ENCODE results near the gene SMG7. TPM values are rescaled to one million over a fixed set of nuclear protein-coding genes. Genes with fewer than 3 reads are reported as not detected.
A peak's percentile ranks its signal among the peaks of the same experiment; 100 is the strongest.
"Not testable (repeated sequence)": the region's sequence is repeated elsewhere in the genome, so short reads cannot be mapped to it uniquely, and the experiment has no call there.

Gene SMG7, protein sequence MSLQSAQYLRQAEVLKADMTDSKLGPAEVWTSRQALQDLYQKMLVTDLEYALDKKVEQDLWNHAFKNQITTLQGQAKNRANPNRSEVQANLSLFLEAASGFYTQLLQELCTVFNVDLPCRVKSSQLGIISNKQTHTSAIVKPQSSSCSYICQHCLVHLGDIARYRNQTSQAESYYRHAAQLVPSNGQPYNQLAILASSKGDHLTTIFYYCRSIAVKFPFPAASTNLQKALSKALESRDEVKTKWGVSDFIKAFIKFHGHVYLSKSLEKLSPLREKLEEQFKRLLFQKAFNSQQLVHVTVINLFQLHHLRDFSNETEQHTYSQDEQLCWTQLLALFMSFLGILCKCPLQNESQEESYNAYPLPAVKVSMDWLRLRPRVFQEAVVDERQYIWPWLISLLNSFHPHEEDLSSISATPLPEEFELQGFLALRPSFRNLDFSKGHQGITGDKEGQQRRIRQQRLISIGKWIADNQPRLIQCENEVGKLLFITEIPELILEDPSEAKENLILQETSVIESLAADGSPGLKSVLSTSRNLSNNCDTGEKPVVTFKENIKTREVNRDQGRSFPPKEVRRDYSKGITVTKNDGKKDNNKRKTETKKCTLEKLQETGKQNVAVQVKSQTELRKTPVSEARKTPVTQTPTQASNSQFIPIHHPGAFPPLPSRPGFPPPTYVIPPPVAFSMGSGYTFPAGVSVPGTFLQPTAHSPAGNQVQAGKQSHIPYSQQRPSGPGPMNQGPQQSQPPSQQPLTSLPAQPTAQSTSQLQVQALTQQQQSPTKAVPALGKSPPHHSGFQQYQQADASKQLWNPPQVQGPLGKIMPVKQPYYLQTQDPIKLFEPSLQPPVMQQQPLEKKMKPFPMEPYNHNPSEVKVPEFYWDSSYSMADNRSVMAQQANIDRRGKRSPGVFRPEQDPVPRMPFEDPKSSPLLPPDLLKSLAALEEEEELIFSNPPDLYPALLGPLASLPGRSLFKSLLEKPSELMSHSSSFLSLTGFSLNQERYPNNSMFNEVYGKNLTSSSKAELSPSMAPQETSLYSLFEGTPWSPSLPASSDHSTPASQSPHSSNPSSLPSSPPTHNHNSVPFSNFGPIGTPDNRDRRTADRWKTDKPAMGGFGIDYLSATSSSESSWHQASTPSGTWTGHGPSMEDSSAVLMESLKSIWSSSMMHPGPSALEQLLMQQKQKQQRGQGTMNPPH
- total RNA-seq, result 75.2 TPM

DNA sequence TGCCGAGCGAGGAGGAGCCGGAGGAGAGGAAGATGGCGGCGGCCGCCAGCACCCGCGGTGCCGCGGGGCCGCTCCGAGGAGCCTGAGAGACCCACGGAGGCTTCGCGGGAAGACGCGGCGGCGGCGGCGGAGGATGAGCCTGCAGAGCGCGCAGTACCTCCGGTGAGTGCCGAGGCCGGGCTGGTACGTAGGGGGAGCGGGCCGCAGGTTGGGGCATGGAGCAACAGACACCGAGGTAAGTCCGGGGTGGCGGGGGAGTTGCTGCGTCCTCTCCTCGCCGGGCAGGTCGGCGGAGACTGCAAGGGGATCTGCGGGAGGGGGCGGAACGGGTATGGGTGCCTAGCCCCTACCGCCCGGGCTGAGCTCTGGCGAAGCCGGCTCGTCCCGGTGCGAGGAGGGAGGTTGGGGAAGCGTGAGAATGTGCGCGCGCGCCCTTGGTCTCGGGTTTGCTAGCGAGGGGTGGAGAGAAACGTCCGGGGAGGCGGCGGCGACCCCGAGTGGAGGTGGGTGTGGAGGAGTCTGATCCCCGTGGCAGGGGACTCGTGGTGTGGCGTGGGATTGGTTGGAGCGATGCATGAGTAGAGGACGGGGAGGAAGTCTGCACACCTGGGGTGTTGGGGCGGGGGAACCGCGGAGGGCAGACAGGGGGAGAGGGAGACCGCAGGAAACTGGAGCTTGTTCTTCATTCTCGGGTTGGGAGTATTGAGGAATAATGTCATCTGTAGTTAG, at the start of gene SMG7:
TSS of gene SMG7 (plus strand) at position 12 of the 729 bp plus-strand sequence. CDS start at position 134, 122 bp downstream.
- ATAC-seq (no peak), DNase-seq (ENCODE audit: low spot score) (peak; percentile 81)
- intact Hi-C loops (cut with DNase I), result no loop called here

DNA sequence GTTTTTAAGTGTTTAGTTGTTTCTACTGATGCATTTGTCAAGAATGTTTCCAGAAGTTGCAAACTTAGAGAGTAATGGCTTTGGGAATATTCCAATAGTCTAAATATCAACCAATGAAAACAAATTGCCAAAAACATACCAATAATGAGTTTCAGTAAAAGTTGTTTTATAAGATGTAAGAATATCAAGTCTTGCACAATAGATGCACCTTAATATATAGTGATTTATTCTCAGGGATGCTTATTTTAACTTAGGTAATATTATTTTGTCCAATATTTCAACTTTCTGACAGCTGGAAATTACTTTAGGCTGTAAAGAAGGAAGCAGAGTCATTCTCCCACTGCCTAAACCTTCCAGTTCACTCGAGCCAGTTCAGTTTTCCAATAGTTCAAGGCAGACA, 48.8 kb upstream of the SMG7 start:
- no peak for ATAC-seq
- no peak for DNase-seq (ENCODE audit: low spot score)
- intact Hi-C loops (cut with DNase I), result no loop called here

DNA sequence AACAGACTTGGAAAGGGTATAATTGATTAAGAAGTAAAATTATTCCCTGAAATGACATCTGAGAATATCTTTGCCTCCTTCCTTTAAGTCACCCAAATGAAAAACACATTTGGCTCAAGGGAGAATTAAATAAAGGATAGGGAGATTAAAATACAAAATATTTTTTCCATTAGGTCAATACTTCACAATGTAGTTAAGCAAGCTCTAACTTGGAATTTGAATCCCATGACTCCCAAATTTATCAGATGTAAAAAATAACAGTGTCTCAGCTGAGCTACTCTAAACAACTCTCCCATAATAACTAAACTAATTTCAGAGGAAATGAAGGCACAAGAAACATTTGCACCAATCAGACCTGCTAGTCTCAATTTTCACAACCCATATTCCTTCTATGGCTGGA, 47.6 kb upstream of the SMG7 start:
- no peak for ATAC-seq
- intact Hi-C loops (cut with DNase I), result no loop called here
- DNase-seq (ENCODE audit: low spot score), result no peak

DNA sequence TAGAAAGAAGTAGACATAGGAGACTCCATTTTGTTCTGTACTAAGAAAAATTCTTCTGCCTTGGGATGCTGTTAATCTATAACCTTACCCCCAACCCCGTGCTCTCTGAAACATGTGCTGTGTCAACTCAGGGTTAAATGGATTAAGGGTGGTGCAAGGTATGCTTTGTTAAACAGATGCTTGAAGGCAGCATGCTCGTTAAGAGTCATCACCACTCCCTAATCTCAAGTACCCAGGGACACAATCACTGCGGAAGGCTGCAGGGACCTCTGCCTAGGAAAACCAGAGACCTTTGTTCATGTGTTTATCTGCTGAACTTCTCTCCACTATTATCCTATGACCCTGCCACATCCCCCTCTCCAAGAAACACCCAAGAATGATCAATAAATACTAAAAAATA, 44.7 kb upstream of the SMG7 start:
- intact Hi-C loops (cut with DNase I); ATAC-seq; DNase-seq (ENCODE audit: low spot score): not testable (repeated sequence)

DNA sequence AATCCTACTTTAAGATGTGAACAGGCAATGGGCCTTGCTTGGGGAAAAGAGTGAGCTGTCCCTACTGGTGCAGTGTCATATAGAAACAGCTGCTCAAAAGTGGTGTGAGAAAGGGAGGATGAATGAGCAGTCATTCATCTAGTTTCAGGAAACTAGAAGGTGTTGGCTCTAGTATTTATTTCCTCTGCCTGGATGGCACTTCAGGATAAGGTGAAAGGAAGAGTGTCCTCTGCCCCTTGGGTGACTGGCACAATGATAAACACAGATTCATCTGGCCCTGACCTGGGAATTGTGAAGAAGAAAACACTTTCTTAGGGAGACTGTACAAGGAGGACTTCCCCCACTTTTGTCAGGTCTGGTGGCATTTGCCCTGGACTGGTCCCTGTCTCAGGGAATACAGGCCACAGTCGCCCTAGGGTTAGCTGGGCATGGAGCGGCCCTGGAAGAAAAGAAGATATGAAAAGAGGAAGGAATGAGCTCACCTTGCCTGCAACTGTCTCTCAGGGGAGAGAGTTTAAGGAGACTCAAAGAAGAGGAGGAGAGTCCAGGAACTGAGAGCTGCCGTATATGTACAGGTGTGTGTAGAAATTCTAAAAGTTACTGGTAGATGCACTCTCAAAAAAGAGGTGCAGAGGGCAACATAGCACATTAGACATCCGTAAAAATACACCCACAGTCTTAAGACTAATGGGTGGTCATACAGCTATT, 40.3 kb upstream of the SMG7 start:
- ATAC-seq (no peak), DNase-seq (ENCODE audit: low spot score) (no peak)
- intact Hi-C loops (cut with DNase I), result no loop called here

DNA sequence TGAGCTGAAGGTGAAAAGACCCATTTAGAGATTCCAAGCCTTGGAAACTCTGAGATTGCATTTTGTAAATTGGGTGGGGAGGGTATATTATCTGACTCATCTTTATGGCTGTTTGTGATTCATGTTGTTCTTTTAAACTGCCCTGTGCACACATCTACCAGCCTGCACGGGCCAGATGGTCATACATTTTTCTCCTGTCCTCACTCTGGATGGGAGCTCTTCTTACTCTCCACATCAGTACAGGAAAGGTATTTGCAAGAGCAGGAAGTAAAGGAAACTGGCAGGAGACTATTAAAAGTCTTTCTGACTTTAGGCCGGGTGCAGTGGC, 39.8 kb upstream of the SMG7 start:
- intact Hi-C loops (cut with DNase I), result no loop called here
- DNase-seq (ENCODE audit: low spot score), result no peak
- ATAC-seq, result no peak

DNA sequence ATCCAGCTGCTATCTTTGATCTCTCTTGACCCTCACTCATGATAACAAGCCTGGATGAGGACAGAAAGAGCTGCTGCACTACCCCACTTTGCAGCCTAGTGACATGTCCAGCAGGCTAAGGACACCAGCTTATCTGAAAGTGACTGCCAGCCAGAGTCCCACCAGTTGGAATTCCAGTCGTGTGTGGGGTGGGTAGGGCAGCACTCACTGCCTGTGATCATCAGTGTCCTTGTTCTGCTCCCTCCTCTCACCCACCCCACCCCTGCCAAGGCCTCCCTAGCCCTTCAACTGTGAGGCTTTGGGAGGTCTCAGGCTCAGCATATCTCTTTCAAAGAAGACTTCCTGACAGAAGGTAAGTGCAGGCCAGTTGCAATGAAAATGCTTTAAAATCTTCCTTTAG, 38.6 kb upstream of the SMG7 start:
- ATAC-seq (no peak), DNase-seq (ENCODE audit: low spot score) (no peak)
- intact Hi-C loops (cut with DNase I), result no loop called here

DNA sequence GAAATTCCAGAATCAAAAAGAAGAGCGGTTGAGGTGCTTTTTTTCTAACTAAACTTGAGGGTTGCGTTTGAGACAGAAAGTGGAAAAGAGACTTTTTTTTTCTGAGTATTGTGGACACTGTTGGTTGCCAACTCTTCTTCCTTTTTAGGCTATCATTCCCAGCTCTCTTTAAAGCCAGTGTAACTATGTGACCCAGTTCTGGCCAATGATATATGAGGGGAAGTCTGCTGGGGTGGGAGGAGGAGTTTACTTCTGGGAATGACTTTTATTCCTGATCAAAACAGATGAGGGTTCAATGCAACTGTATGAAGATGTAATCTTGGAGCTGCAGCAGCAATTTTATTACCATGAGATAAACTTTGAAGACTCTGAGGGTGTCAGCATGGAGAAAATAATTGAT, 36.8 kb upstream of the SMG7 start:
- intact Hi-C loops (cut with DNase I), result no loop called here

DNA sequence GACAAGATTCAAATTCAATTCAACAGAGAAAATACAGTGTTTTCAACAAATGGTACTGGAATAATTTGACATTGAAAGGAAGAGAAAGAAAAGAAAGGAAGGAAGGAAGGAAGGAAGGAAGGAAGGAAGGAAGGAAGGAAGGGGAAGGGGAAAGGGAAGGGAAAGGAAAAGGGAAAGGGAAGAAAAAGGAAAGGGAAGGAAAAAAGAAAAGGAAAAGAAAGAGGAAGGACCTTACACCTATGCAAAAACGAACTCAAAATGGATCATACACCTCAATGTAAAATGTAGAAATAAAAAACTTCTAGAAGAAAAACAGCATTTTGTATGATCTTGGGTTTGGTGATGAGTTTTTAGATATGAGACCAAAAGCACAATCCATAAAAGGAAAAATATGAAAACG, 34.2 kb upstream of the SMG7 start:
- DNase-seq (ENCODE audit: low spot score) (no peak), ATAC-seq (no peak)
- intact Hi-C loops (cut with DNase I), result no loop called here

More for the DNA sequence above, 36.8 kb upstream of the SMG7 start:
- DNase-seq (ENCODE audit: low spot score) (no peak), ATAC-seq (no peak)

DNA sequence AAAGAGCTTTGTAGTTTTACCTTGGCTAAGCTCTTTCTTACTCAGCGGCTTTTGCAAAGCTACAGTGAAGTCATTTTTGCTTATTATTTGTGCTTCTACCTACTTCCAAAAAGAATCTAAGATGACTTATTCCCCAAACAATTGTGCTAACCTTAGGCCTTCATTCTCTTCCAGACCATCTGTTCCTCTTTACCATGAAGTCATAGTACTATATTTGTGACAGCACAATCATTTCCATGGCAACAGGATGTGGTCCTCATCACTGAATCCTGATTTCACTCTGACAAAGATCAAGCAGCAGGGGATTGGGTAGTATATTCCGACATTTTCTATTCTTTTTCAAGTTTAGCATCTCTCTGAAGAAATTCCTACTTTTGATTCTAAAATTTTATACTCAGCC, 29.3 kb upstream of the SMG7 start:
- no peak for DNase-seq (ENCODE audit: low spot score)
- intact Hi-C loops (cut with DNase I), result no loop called here
- no peak for ATAC-seq

DNA sequence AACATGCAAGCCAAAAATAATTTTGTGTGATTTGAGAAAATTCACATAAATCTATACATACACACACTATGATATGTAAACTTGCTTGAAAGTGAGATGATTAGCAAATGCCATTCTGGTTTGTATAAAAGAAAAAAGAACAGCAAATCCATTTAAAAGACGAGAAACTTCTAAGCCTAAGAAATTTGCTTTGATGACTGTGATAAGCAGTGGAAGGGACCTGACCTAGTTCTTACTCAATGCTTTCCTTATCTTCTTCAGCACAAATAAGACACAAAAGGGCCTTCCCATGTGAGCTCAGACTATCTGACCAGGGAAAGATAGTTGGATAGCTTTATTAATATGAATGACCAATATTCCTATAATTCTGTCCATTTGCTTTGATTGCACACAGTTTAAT, 28.8 kb upstream of the SMG7 start:
- DNase-seq (ENCODE audit: low spot score) (no peak), ATAC-seq (no peak)
- intact Hi-C loops (cut with DNase I), result no loop called here

DNA sequence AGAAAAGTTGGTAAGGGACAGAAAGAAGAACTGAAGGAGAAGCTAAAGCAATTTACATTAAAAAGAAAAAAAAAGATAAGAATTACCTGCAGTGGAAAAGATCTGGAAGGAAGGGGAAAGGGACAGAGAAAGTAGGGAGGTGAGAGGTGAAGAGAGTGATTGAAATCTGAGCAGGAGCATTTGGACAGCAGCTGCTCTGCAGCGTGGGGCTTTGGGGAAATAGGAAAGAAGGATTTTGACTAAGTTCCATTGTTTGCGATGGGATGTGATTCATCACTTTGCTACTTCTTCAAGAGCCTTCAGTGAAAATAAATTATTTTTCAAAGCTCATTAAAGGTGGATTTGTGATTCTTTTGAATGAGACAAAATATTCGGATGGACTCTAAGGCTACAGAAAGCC, 28.1 kb upstream of the SMG7 start:
- intact Hi-C loops (cut with DNase I), result no loop called here
- DNase-seq (ENCODE audit: low spot score), result no peak
- no peak for ATAC-seq

DNA sequence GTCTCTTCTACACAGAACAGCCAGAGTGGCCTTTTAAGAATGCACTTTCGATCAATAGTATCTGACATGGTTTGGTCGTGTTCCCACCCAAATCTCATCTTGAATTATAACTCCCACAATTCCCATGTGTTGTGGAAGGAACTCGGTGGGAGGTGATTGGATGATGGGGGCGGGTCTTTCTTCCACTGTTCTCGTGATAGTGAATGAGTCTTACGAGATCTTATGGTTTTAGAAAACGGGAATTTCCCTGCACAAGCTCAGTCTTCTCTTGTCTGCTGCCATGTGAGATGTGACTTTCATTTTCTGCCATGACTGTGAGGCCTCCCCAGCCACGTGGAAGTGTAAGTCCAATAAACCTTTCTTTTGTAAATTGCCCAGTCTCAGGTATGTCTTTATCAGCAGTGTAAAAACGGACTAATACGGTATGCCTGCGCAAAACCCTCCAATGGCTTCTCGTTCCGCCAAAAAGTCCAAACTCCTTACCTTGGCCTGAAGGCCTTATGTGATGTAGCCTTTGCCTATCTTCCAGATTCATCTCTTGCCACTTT, 23.0 kb upstream of the SMG7 start:
- intact Hi-C loops (cut with DNase I), result no loop called here
- DNase-seq (ENCODE audit: low spot score), result no peak
- no peak for ATAC-seq

DNA sequence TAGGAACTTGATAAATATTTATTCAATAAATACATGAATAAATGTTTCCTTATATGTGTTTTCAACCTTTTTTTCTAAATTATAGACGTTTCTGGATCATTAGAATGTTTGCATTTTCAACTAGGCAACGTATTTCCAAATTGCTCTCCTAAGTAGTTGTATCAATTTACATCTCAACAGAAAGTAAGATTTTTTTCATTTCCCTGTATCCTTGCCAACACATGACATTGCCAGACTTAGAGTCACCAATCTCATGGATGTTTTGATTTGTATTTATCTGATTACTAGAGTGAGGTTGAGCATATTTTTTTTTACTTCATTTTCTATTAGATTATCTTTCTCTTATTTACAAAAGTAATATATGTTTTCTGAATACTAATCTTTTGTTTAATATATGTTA, 22.2 kb upstream of the SMG7 start:
- ATAC-seq (no peak), DNase-seq (ENCODE audit: low spot score) (no peak)
- intact Hi-C loops (cut with DNase I), result no loop called here

DNA sequence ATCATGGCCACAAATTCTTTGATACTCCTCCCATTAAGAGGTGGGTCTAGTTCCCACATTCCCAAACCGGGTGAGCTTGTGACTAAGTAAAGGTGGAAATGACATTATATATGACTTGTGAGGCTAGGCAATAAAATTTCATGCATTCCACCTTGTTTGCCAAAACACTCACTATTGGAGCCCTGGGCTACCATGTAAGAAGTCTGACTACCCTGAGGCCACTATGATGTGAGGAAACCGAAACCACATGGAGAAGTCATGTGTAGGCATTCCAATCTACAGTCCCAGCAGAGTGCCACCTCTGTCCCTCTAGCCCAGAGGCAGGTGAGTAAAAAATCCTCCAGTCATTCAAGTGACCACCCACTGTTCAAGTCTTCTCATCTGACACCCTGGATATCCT, 17.9 kb upstream of the SMG7 start:
- ATAC-seq, result no peak
- DNase-seq (ENCODE audit: low spot score), result no peak
- intact Hi-C loops (cut with DNase I), result no loop called here

DNA sequence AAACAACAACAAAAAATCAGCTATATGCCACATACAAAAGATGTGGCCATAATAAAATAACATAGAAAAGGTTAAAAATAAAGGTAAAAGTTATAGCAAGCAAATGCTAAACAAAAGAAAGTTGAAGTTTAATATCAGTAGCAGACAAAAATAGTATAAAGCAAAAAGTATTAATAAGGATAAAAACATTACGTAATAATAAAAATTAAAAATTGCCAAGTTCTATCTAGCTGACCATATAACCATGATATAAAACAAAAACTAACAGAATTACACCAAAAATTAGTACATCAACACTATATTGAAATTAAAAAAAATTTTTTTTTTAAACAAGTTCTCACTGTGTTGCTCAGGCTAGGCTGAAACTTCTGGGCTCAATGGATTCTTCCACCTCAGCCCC, 15.5 kb upstream of the SMG7 start:
- DNase-seq (ENCODE audit: low spot score), result no peak
- ATAC-seq, result no peak
- intact Hi-C loops (cut with DNase I), result no loop called here

DNA sequence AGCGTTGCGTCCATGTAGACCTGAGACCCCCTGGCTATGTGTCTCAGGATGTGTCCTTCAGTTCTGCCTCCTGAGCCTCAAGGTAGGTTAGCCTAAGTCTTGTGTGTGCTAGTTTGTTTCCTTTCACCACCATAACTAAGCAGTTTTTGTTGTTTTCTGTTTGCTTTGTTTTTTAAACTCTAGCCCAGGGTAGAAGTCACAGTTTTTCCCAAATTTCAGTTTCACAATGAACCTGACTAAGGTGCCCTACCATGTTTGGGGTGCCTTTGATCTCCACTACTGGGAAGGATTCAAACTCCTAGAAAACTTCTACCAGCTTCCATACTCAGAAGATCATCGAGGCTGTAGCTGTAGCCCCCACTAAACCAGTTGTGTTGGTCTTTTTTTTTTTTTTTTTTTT, 14.8 kb upstream of the SMG7 start:
- ATAC-seq (no peak), DNase-seq (ENCODE audit: low spot score) (no peak)
- intact Hi-C loops (cut with DNase I), result no loop called here

DNA sequence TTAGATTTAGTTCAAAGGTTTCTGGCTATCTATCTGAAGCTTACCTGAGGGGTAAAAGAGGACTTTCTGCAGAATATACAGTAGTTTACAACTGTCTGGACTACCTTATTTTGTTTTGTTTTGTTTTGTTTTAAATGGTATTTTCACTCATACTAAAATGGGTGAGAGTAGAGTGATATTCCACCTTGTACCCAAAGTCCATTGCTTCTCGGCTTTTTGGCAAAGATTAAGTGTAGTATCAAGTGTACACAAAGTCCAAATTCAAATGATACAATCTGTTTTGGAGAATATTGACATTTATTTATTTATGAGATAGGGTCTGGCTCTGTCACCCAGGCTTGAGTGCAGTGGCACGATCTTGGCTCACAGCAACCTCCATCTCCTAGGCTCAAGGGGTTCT, 11.7 kb upstream of the SMG7 start:
- DNase-seq (ENCODE audit: low spot score), result no peak
- intact Hi-C loops (cut with DNase I), result no loop called here
- ATAC-seq, result no peak

Data from sciatic nerve (tissue), 2 donors.